Uterus (tissue), 4 donors: ENCODE measurements around the gene VANGL1. TPM values are rescaled to one million over a fixed set of nuclear protein-coding genes. Genes with fewer than 3 reads are reported as not detected.
A peak's percentile ranks its signal among the peaks of the same experiment; 100 is the strongest.
"Not testable (repeated sequence)": the region's sequence is repeated elsewhere in the genome, so short reads cannot be mapped to it uniquely, and the experiment has no call there.

Source experiments
- DNase-seq, 2 donors: peaks; one replicate each; pipeline ENCODE4 v3.0.0-alpha.2; 2019 to 2020
- H3K27ac ChIP-seq, 2 donors: fragments of 200-600 bp; sonication (generic); 1 replicate in 1 of 2; 2 replicates in 1 of 2; pipeline ENCODE4 v1.5.1; 2016 to 2018
- H3K27me3 ChIP-seq, 2 donors: fragments of 200-600 bp; sonication (generic); one replicate each; pipeline ENCODE4 v1.5.1; 2018 to 2019; ENCODE audit warnings: control low read depth in 1 of 2
- H3K36me3 ChIP-seq, 2 donors: fragments of 200-600 bp; sonication (generic); one replicate each; pipeline ENCODE4 v1.5.1; 2019; ENCODE audit warnings: control low read depth in 1 of 2
- H3K4me1 ChIP-seq, 2 donors: fragments of 200-600 bp; sonication (generic); one replicate each; pipeline ENCODE4 v1.5.1; 2018 to 2019; ENCODE audit warnings: control low read depth in 1 of 2
- H3K4me3 ChIP-seq, 2 donors: fragments of 200-600 bp; sonication (generic); 1 replicate in 1 of 2; 2 replicates in 1 of 2; pipeline ENCODE4 v1.5.1; 2018 to 2019; ENCODE audit warnings: mild to moderate bottlenecking in 1 of 2
- H3K9me3 ChIP-seq, 2 donors: fragments of 200-600 bp; sonication (generic); one replicate each; pipeline ENCODE4 v1.5.1; 2019; ENCODE audit warnings: control low read depth in 1 of 2
- POLR2A ChIP-seq, 2 donors: fragments of 450-650 bp; IDR thresholded peaks; one replicate each; pipeline ENCODE4 v1.6.1; 2016; ENCODE audit warnings: antibody characterized with exemption in 2 of 2, mild to moderate bottlenecking in 1 of 2, moderate library complexity in 1 of 2
- intact Hi-C: fragments of 100-400 bp; cut with DNase I; formaldehyde crosslinking; loops from one replicate; pipeline ENCODE4 v1.15.1; 2023; ENCODE audit warnings: low total_unique reads
- total RNA-seq, 4 donors: library from RNA; depleted of rRNA in 3 of 4; stranded (reverse); fragments of >200 nt in 3 of 4; gene quantifications; one replicate each; pipeline versions ENCODE4 v1.1.0 to v1.2.4, GENCODE V29; 2014 to 2023
- TF ChIP-seq, protein P1 (sequence below), 4 experiments: fragments of 200-600 bp in 2 of 4; fragments of 450-650 bp in 2 of 4; sonication (generic) in 2 of 4; IDR thresholded peaks; one replicate each; pipeline ENCODE4 v1.5.1; 2016 to 2019; ENCODE audit warnings: antibody characterized with exemption in 4 of 4, mild to moderate bottlenecking in 2 of 4, moderate library complexity in 1 of 4
- donor health status: DM: yes; HTN: yes; CAD: no.

VANGL1 gene
- total RNA-seq, 4 donors from 2014 or later = 2.8 to 22.3 (median 11.9) TPM

DNA sequence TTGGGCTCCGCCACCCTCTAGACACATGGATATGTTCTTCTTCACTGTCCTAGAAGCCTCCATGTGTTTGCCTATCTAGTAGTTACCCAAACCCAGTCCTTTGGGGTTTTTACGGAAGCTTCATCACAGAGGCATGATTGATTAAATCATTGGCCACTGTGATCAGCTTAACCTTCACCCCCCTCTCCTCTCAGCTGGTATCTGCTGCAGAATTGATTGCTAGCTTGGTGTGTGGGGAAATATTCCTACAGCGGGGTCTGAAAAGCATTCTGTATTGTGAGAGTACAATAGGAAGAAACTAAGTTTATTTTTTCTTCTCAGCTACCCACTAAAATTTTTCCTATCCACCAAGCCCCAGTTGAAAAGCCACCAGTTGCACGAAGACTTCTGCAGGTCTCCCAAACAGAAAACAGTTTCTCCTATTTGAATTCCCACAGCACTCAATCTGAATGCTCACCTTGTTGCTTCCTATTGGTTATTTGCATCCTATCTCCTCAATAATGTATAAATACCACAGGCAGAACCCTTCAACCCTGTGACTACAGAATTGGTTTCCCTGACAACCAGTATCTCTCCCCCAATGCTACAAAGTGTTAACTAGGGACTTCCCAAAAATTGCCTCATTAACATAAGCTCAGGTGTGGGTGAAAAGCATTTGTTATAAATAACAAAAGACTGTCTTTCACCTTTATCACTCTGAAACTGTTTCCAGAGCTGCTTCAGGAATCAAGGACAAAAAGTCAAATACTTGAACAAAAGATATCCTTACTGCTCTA is 9.3 kb upstream of the VANGL1 start:
- no peaks in the 10 kb centered on the region for H3K4me1 ChIP-seq
- H3K27me3 ChIP-seq = no peaks in the 10 kb centered on the region
- H3K4me3 ChIP-seq = no peak overlapping the region
- DNase-seq = no peak
- H3K27ac ChIP-seq = no peak overlapping the region
- no peak for TF ChIP-seq POLR2A (IDR thresholded peaks at IDR 0.05)
- TF ChIP-seq, protein P1, sequence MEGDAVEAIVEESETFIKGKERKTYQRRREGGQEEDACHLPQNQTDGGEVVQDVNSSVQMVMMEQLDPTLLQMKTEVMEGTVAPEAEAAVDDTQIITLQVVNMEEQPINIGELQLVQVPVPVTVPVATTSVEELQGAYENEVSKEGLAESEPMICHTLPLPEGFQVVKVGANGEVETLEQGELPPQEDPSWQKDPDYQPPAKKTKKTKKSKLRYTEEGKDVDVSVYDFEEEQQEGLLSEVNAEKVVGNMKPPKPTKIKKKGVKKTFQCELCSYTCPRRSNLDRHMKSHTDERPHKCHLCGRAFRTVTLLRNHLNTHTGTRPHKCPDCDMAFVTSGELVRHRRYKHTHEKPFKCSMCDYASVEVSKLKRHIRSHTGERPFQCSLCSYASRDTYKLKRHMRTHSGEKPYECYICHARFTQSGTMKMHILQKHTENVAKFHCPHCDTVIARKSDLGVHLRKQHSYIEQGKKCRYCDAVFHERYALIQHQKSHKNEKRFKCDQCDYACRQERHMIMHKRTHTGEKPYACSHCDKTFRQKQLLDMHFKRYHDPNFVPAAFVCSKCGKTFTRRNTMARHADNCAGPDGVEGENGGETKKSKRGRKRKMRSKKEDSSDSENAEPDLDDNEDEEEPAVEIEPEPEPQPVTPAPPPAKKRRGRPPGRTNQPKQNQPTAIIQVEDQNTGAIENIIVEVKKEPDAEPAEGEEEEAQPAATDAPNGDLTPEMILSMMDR (IDR thresholded peaks at IDR 0.05) = no peak
- intact Hi-C loops = no loop called here
- no peaks in the 10 kb centered on the region for H3K9me3 ChIP-seq
- H3K36me3 ChIP-seq = no peaks in the 10 kb centered on the region

- H3K36me3 ChIP-seq, H3K4me3 ChIP-seq, H3K4me1 ChIP-seq, intact Hi-C loops, DNase-seq, H3K27me3 ChIP-seq, H3K27ac ChIP-seq, H3K9me3 ChIP-seq: not testable (repeated sequence)
Measured at GRCh38 chr1:115633606-115634005, 8.2 kb upstream of the VANGL1 start.

DNA sequence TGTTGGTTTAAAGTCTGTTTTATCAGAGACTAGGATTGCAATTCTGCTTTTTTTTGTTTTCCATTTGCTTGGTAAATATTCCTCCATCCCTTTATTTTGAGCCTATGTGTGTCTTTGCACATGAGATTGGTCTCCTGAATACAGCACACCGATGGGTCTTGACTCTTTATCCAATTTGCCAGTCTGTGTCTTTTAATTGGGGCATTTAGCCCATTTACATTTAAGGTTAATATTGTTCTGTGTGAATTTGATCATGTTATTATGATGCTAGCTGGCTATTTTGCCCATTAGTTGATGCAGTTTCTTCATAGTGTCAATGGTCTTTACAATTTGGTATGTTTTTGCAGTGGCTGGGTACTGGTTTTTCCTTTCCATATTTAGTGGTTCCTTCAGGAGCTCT is 4.5 kb upstream of the VANGL1 start:
- H3K27ac ChIP-seq, intact Hi-C loops, H3K9me3 ChIP-seq, H3K27me3 ChIP-seq, H3K36me3 ChIP-seq, H3K4me1 ChIP-seq, H3K4me3 ChIP-seq, DNase-seq: not testable (repeated sequence)

- Histone ChIP-seq H3K9me3 (no peaks in the 10 kb centered on the region), H3K4me1 (peaks cover 0 to 4% of the 10 kb centered on the region in 2 donors), H3K27ac (no peak overlapping the region), H3K36me3 (no peaks in the 10 kb centered on the region), H3K27me3 (no peaks in the 10 kb centered on the region), H3K4me3 (no peak overlapping the region)
- no peak for DNase-seq
- TF ChIP-seq POLR2A (IDR thresholded peaks at IDR 0.05) = no peak
- TF ChIP-seq, protein P1 (IDR thresholded peaks at IDR 0.05) = no peak
- intact Hi-C loops = no loop called here
Measured at GRCh38 chr1:115640384-115640783, 1.4 kb upstream of the VANGL1 start.

GRCh38 chr1:115642168-115643072 is 650 bp downstream of the VANGL1 start:
- Histone ChIP-seq H3K27me3 (no peaks in the 10 kb centered on the region), H3K4me1 (peaks cover 0 to 4% of the 10 kb centered on the region in 2 donors), H3K4me3 (peak overlapping the region; percentile 59 to 89), H3K27ac (peak overlapping the region; percentile 76 to 78), H3K36me3 (no peaks in the 10 kb centered on the region), H3K9me3 (no peaks in the 10 kb centered on the region)
- intact Hi-C loops = no loop called here
- TF ChIP-seq, protein P1 (IDR thresholded peaks at IDR 0.05) = no peak
- no peak for TF ChIP-seq POLR2A (IDR thresholded peaks at IDR 0.05)
- DNase-seq = peak; percentile 26 to 39

DNA sequence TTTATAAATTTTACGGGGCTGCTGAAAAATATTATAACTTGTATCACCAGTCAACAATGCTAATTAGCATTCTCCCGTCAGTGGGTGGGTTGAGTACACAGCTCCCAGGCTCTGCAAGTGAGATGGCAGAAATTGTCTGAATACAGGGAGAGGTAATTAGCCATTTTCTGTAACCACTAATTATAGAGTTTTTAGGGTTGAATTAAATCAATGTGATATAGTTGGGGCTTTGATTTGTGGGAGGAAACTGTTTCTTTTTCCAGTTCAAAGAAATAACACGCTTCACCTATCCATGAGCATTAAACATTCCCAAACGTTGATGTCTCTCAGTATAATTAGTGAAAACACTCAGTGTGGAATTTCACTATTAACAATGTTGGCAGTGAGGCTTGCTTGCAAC is 1.5 kb downstream of the VANGL1 start:
- DNase-seq = no peak
- intact Hi-C loops = no loop called here
- no peak for TF ChIP-seq POLR2A (IDR thresholded peaks at IDR 0.05)
- TF ChIP-seq, protein P1 (IDR thresholded peaks at IDR 0.05) = no peak
- peak overlapping the region; percentile 76 to 78 for H3K27ac ChIP-seq
- H3K36me3 ChIP-seq = no peaks in the 10 kb centered on the region
- H3K4me3 ChIP-seq = peak overlapping the region in 1 of 2 donors; percentile 59
- no peaks in the 10 kb centered on the region for H3K9me3 ChIP-seq
- no peaks in the 10 kb centered on the region for H3K27me3 ChIP-seq
- H3K4me1 ChIP-seq = peaks cover 0 to 4% of the 10 kb centered on the region in 2 donors
